Measurements from ENCODE around the gene MAPK7.

The MAPK7 gene

DNA sequence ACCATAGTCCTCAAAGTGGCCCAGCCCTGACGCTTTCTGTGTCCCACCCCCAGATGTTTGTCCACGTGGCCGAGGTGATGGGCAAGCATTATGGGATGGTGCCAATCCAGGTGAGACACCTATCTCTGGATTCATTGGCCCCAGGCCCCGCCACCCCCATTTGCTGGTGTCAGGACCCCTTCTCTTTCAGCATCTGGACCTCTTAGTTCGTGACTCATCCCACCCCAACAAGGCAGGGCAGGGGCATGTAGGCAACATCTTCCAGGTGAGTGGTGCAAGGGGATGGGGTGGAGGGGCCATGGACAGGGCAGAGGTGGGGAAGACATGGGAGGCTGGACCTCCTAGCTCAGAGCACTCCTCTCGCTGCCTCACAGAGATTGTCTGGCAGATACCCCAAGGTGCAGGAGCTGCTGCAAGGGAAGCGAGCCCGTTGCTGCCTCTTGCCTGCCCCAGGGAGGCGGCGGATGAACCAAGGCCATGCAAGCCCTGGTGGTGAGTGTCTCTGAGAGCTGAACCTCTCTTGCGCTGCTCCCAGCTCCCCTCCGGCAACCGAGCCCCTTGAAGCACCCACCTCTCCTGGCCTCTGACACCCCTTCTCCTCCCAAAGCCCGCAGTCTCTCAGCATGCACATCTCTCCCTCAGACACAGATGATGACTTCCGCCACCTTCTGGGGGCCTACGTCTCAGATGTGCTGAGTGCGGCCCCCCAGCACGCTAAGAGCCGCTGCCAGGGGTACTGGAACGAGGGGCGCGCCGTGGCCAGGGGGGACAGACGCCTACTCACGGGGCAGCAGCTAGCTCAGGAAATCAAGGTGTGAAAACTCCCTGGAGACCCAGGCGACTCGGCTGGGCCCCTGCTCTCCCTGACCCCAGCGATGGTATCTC, 36.3 kb downstream of the MAPK7 start:
- no peak for DNase-seq (ENCODE audit: extremely low read depth in 1 of 2, low read depth in 1 of 2)

GRCh38 chr17:19415311-19415710, 37.0 kb downstream of the MAPK7 start:
- no peak for DNase-seq (ENCODE audit: extremely low read depth in 1 of 2, low read depth in 1 of 2)

DNA sequence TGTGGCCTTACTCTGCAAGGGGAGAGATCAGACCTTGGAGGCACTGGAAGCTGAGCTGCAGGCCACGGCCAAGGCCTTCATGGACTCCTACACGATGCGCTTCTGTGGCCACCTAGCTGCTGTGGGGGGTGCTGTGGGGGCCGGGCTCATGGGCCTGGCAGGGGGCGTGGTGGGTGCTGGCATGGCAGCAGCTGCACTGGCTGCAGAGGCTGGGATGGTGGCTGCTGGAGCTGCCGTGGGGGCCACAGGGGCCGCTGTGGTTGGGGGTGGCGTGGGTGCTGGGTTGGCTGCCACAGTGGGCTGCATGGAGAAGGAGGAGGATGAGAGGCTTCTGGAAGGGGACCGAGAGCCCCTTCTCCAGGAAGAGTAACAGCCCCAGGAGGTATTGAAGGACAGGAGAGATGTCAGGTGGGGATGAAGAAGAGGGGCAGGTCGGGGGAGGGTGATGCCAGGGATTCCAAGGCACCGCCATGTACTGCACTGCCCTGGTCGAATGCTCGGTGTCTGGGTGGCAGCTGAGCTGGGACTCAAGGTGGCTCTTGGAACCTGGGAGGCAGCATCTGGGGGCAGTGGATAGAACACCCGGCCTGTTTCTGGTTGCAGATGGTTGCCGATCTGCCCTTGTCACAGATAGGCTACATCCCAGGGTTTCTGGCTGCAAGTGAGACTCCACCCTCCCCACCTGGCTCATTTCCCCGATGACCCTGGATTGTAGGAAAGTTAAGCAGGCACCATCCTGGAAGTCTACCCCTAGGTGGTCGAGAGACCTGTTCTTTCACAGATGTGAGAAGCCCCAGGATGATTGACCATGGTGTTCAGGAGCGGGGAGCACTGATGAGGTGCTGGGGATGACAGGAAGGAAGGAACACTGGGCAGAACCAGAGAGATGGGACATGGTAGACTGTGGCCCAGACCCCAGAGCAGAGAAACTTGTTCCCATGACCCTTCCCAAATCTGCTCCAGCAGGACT, 37.8 kb downstream of the MAPK7 start:
- no peak for DNase-seq (ENCODE audit: extremely low read depth in 1 of 2, low read depth in 1 of 2)

DNA sequence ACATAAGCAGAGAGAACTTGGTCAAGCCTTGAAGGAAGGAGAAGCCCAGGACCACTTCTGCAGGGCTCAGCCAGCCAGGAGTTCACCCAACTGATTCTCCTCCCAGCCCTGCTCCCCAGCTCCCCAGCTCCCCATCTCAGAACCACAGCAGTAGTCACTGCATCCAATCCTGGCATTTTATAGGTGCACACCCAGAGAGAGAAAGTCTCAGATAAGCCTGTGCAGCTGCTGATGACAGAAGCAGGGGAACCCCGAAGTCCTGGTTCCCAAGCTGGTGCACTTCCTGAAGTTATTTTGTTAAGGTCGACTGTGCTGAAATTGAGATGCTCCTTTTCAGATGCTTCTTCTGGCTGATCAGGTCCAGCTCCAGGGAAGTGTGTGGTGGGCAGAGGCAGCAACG, 39.3 kb downstream of the MAPK7 start:
- DNase-seq (ENCODE audit: extremely low read depth in 1 of 2, low read depth in 1 of 2): no peak

DNA sequence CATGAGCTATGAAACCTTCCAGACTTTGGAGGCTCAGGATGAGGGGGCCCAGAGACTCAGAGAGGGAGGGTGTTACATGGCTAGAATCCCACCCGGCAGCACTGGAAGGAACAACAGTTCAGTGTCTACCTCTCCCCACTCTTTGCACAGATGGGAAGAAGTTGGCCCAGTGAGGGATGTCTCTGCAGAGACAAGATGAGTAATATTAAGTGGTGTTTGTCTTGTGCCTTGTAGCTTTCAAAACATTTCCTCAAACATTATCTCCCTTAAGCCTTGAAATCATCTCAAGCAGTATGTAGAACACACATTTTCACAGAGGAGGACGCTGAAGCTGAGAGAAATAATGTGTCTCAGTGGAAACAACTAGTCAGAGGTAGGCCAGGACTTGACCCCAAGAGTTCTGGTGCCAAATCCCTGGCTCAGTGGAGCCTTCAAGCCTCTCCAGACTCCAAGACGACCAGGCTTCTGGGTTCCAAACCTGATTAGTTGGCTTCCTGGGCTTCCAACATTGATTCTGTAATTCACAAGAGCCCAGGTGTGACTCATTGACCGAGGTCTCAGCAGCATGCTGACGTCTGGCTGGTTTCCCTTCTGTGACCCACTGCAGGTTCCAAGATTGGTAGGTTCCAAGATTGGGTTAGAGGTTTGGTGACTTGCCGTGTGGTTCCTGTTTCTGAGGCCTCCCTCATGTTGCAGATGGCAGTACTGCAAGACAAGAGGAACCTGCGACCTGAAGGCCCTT, 40.1 kb downstream of the MAPK7 start:
- DNase-seq (ENCODE audit: extremely low read depth in 1 of 2, low read depth in 1 of 2): no peak

DNA sequence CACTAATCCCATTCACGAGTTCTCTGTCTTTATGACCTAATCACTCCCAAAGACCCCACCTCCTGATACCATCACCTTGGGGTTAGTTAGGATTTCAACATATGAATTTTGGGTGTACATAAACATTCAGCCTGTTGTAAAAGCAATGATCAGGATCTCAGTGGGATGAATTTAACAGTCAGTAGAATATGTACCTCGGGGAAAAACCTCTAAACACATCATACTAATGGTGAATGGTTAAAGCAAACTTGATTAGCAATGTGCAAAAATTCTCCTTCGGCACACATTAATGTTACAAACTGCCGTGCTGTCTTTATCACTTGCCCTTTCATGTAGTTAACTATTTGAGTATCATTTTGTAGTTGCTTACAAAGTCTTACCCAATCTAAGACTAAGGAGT, 42.9 kb downstream of the MAPK7 start:
- DNase-seq (ENCODE audit: extremely low read depth in 1 of 2, low read depth in 1 of 2): no peak

GRCh38 chr17:19421926-19422325, 43.6 kb downstream of the MAPK7 start:
- DNase-seq (ENCODE audit: extremely low read depth in 1 of 2, low read depth in 1 of 2): no peak

- no peak for DNase-seq (ENCODE audit: extremely low read depth in 1 of 2, low read depth in 1 of 2)
Measured at GRCh38 chr17:19424934-19425868, 46.9 kb downstream of the MAPK7 start.

DNA sequence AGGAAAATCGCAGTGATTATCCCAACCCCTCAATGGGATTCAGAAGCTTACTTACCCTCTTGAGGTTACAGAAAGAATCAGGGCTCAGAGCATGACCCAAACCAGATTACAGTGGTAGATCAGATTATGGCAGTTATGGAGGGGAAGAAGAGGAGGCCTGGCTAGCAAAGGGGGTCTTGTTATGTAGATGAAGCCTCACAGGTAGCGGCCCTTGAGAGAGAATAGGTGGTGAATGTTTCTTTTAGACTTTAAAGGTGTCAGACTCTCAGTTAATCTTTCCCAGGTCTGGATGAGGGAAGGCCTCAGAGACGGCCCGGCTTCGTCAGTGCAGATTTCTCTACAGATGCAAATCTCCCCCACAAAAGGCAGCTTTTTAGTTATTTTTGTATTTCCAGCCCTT, 48.3 kb downstream of the MAPK7 start:
- no peak for DNase-seq (ENCODE audit: extremely low read depth in 1 of 2, low read depth in 1 of 2)

DNA sequence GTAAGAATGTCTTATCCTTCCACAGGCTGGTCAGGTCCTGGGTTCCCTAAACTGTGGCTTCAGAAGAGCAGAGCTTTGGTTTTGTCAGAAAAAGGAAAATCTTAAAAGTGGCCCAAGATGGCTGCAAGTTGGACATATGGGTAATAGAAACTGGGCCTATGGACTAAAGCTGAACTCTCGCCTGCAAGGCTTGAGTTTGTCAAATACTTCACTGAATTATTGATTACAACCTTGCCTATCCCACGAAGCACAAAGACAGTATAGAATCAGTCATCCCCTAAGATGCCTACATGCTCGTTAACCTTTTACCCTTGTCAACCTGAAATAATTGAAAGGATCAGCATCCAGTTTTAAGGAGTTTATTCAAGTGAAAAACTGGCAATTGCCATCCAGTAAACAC, 53.4 kb downstream of the MAPK7 start:
- no peak for DNase-seq (ENCODE audit: extremely low read depth in 1 of 2, low read depth in 1 of 2)

Measured in activated CD8-positive, alpha-beta memory T cell treated with anti-CD3 and anti-CD28 coated beads for 1 hour (primary cell).